Stomach smooth muscle (tissue), 2 donors: Measurements from ENCODE around the gene PODNL1.
"Not testable (repeated sequence)": the region's sequence is repeated elsewhere in the genome, so short reads cannot be mapped to it uniquely, and the experiment has no call there.

ENCODE experiments used
- H3K27ac ChIP-seq: one replicate; pipeline ENCODE4 v1.7.0; 2013; ENCODE audit warnings: mild to moderate bottlenecking, low read length, inconsistent platforms
- H3K27me3 ChIP-seq, 2 donors: one replicate each; pipeline ENCODE4 v1.7.0; 2013; ENCODE audit warnings: low read length in 2 of 2; ENCODE audit not compliant: insufficient read depth in 2 of 2, control insufficient read depth in 1 of 2
- H3K36me3 ChIP-seq, 2 donors: one replicate each; pipeline ENCODE4 v1.7.0; 2013; ENCODE audit warnings: low read length in 2 of 2; ENCODE audit not compliant: control insufficient read depth in 2 of 2, insufficient read depth in 2 of 2
- H3K4me1 ChIP-seq: one replicate; pipeline ENCODE4 v1.7.0; 2013; ENCODE audit warnings: low read length; ENCODE audit not compliant: control insufficient read depth, insufficient read depth
- H3K4me3 ChIP-seq, 2 donors: one replicate each; pipeline ENCODE4 v1.7.0; 2013; ENCODE audit warnings: low read length in 2 of 2
- H3K9ac ChIP-seq, 2 donors: one replicate each; pipeline ENCODE4 v1.7.0; 2013; ENCODE audit warnings: low read length in 2 of 2, mild to moderate bottlenecking in 1 of 2
- H3K9me3 ChIP-seq, 2 donors: one replicate each; pipeline ENCODE4 v1.7.0; 2013; ENCODE audit warnings: low read length in 2 of 2; ENCODE audit not compliant: control insufficient read depth in 2 of 2
- donor health status: healthy.
- donor health status: Pancreatic carcinoma.

PODNL1 gene

GRCh38 chr19:13923194-13923987 lies 14.8 kb downstream of the PODNL1 start:
- no peaks in the 10 kb centered on the region for H3K4me1 ChIP-seq
- H3K27me3 ChIP-seq, result no peaks in the 10 kb centered on the region
- H3K27ac ChIP-seq, result no peak overlapping the region
- no peak overlapping the region for H3K4me3 ChIP-seq
- no peak overlapping the region for H3K9ac ChIP-seq
- H3K36me3 ChIP-seq, result peaks cover 19 to 40% of the 10 kb centered on the region in 2 donors
- H3K9me3 ChIP-seq, result peaks cover 0 to 6% of the 10 kb centered on the region in 2 donors

- not testable (repeated sequence) for H3K9ac ChIP-seq, H3K4me1 ChIP-seq, H3K27me3 ChIP-seq, H3K4me3 ChIP-seq, H3K9me3 ChIP-seq, H3K27ac ChIP-seq
- H3K36me3 ChIP-seq, result peaks cover 23 to 42% of the 10 kb centered on the region in 2 donors
Observed at GRCh38 chr19:13922118-13922517, 16.1 kb downstream of the PODNL1 start.

GRCh38 chr19:13920940-13921747 lies 17.1 kb downstream of the PODNL1 start:
- no peak overlapping the region for H3K27ac ChIP-seq
- H3K9me3 ChIP-seq, result peaks cover 0 to 6% of the 10 kb centered on the region in 2 donors
- H3K9ac ChIP-seq, result no peak overlapping the region
- no peaks in the 10 kb centered on the region for H3K27me3 ChIP-seq
- no peaks in the 10 kb centered on the region for H3K4me1 ChIP-seq
- H3K4me3 ChIP-seq, result no peak overlapping the region
- H3K36me3 ChIP-seq, result peaks cover 20 to 33% of the 10 kb centered on the region in 2 donors

GRCh38 chr19:13920524-13920923 lies 17.7 kb downstream of the PODNL1 start:
- Histone ChIP-seq H3K4me1 (no peaks in the 10 kb centered on the region), H3K27ac (no peak overlapping the region), H3K36me3 (peaks cover 21 to 37% of the 10 kb centered on the region in 2 donors), H3K9me3 (peaks cover 0 to 6% of the 10 kb centered on the region in 2 donors), H3K27me3 (no peaks in the 10 kb centered on the region), H3K9ac (no peak overlapping the region), H3K4me3 (no peak overlapping the region)

DNA sequence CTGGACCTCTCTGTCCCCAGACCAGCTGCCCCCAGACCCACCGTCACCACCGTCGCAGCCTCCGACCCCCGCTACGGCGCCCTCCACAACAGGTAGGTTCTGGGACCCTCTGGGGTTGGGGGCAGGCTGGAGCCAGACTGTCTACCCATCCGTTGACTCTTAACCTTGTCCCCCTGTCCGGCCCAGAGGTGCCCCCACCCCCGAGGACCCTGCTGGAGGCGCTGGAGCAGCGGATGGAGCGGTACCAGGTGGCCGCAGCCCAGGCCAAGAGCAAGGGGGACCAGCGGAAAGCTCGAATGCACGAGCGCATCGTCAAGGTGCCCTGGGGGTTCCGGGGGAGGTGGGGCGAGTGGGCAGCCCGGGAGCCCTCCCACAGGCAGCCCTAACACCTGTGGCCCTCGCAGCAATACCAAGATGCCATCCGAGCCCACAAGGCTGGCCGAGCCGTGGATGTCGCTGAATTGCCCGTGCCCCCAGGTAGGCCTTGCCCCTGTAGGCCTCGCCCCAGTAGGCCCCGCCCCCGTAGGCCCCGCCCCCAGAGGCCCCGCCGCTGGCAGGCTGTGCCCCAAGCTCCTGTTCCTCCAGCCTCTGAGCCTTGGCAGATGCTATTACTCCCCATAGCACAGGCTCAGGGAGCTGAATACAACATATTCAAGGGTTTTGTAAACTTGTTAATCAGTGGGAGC lies 19.3 kb downstream of the PODNL1 start:
- Histone ChIP-seq H3K36me3 (peaks cover 24 to 34% of the 10 kb centered on the region in 2 donors), H3K27ac (no peak overlapping the region)

DNA sequence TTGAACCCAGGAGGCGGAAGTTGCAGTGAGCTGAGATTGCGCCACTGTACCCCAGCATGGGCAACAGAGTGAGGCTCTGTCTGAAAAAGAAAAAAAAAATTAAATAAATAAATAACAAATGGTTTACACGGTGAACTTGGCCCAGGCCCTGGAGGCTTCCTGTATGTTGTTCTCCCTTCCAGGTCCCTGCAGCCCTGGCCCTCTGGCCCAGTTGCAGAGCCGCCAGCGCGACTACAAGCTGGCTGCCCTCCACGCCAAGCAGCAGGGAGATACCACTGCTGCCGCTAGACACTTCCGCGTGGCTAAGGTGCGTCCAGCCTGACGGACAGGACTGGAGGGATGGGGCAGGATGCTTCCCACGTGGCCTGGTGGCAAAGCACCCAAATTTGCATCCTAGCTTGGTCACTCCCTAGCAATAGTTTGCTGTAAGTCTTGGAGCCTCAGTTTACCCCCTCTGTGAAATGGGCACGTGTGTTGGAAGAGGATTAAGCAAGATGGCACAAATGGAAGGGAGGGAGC lies 20.3 kb downstream of the PODNL1 start:
- no peak overlapping the region for H3K27ac ChIP-seq
- peaks cover 0 to 6% of the 10 kb centered on the region in 2 donors for H3K9me3 ChIP-seq
- no peak overlapping the region for H3K4me3 ChIP-seq
- peaks cover 28 to 32% of the 10 kb centered on the region in 2 donors for H3K36me3 ChIP-seq
- H3K27me3 ChIP-seq, result no peaks in the 10 kb centered on the region
- no peak overlapping the region for H3K9ac ChIP-seq
- no peaks in the 10 kb centered on the region for H3K4me1 ChIP-seq

More for the DNA sequence above, 19.3 kb downstream of the PODNL1 start:
- Histone ChIP-seq H3K4me3 (no peak overlapping the region), H3K9me3 (peaks cover 0 to 6% of the 10 kb centered on the region in 2 donors), H3K4me1 (no peaks in the 10 kb centered on the region), H3K9ac (no peak overlapping the region), H3K27me3 (no peaks in the 10 kb centered on the region)

DNA sequence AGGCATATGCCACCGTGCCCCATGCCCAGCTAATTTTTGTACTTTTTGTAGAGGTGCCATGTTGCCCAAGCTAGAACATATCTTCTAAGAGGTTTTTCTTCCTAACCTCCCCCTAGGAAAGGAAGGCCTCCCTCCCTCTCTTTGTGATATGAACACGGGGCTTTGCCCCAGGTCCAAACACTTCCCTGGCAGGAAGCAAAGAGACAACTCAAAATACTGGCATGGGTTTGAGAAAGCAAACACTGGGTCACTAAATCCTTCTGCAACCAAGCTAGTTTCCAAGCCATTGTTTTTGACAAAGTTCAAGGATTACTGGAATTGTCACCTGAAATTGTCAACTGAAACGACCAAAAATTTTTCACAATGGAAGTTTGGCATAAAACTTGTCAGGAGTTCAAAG lies 23.4 kb downstream of the PODNL1 start:
- H3K4me1 ChIP-seq, result no peaks in the 10 kb centered on the region
- no peak overlapping the region for H3K9ac ChIP-seq
- H3K27me3 ChIP-seq, result no peaks in the 10 kb centered on the region
- no peak overlapping the region for H3K27ac ChIP-seq
- no peaks in the 10 kb centered on the region for H3K9me3 ChIP-seq
- H3K4me3 ChIP-seq, result no peak overlapping the region
- H3K36me3 ChIP-seq, result peaks cover 22 to 26% of the 10 kb centered on the region in 2 donors

DNA sequence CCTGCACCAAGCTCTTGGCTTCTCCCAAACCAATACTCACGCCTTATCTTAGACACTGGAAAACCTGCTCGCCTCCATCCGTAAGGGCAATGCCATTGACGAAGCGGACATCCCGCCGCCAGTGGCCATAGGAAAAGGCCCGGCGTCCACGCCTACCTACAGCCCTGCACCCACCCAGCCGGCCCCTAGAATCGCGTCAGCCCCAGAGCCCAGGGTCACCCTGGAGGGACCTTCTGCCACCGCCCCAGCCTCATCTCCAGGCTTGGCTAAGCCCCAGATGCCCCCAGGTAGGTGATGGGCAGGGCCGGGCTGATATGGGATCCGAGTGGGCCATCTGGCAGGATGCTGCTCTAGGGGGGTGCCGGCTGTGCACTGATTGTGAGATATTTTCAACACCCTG lies 24.9 kb downstream of the PODNL1 start:
- Histone ChIP-seq H3K27ac (no peak overlapping the region), H3K4me1 (no peaks in the 10 kb centered on the region), H3K27me3 (no peaks in the 10 kb centered on the region), H3K9me3 (no peaks in the 10 kb centered on the region), H3K9ac (no peak overlapping the region), H3K4me3 (no peak overlapping the region), H3K36me3 (peaks cover 20 to 26% of the 10 kb centered on the region in 2 donors)

DNA sequence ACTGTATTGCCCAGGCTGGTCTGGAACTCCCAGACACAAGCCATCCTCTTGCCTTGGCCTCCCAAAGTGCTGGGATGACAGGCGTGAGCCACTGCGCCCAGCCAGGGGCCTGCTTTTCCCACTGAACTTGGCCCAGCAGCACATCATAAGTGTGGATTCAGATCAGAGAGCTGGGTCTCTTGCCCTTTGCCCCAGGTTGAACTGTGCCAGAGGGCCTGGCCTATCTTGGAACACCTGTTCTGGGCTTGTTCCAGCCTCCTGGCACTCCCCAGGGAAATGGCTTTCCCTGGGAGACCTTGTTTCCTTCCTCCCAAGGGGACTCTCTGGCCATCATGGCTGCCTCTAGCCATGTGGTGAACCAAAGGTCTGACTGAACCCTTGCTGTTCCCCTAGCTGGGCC lies 28.8 kb downstream of the PODNL1 start:
- no peak overlapping the region for H3K27ac ChIP-seq
- H3K36me3 ChIP-seq, result peaks cover 10 to 14% of the 10 kb centered on the region in 2 donors
- no peak overlapping the region for H3K9ac ChIP-seq
- H3K27me3 ChIP-seq, result no peaks in the 10 kb centered on the region
- no peak overlapping the region for H3K4me3 ChIP-seq
- H3K4me1 ChIP-seq, result peaks cover 16% of the 10 kb centered on the region
- H3K9me3 ChIP-seq, result no peaks in the 10 kb centered on the region

DNA sequence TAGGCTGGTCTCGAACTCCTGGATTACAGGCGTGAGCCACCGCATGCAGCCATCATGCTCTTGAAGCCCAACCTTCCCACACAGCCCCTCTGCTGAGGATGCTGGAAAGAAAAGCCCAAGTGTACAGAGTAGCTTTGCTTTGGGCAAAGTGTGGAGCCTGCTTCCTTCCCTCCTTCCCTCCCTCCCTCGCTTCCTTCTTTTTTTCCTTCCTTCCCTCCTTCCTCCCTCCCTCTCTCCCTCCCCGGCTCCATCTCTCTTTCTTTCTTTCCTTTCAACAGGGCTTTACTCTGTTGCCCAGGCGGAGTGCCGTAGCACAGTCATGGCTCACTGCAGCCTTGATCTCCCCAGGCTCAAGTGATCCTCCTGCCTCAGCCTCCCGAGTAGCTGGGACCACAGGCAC lies 29.5 kb downstream of the PODNL1 start:
- Histone ChIP-seq H3K36me3 (peaks cover 10 to 14% of the 10 kb centered on the region in 2 donors), H3K9ac (no peak overlapping the region), H3K4me3 (no peak overlapping the region), H3K4me1 (peaks cover 16% of the 10 kb centered on the region), H3K9me3 (no peaks in the 10 kb centered on the region), H3K27me3 (no peaks in the 10 kb centered on the region), H3K27ac (no peak overlapping the region)
